MCF 10A (cell line): ENCODE measurements around the gene PAFAH1B1. TPM values are rescaled to one million over a fixed set of nuclear protein-coding genes. Genes with fewer than 3 reads are reported as not detected.
"Not testable (repeated sequence)": the region's sequence is repeated elsewhere in the genome, so short reads cannot be mapped to it uniquely, and the experiment has no call there.

Experiments used
- BruUV-seq: library from RNA; stranded (reverse); fragments of 400-500 nt; replicated peaks from 2 replicates; lab custom pipeline; 2021; lab: Mats Ljungman, UMichigan
- CTCF ChIA-PET: fragments of 300-600 bp; sonication (Branson Sonifier 250); formaldehyde crosslinking; extraction: SDS; loops from one replicate; lab custom pipeline; 2021; ENCODE audit warnings: antibody characterized with exemption, inconsistent platforms; lab: Yijun Ruan, JAX
- POLR2A ChIA-PET: fragments of 300-600, 350-650 bp; sonication (Branson Sonifier 250); formaldehyde crosslinking; extraction: SDS; loops from one replicate; lab custom pipeline; 2020; ENCODE audit warnings: antibody characterized with exemption, inconsistent platforms; lab: Yijun Ruan, JAX
- DNase-seq: peaks from one replicate; pipeline ENCODE4 v3.0.0-alpha.2; 2018; ENCODE audit not compliant: unreplicated experiment
- H3K27ac Mint-ChIP-seq: one replicate; pipeline ENCODE4 v1.8.0; 2022; ENCODE audit warnings: mild to moderate bottlenecking, low read depth, mixed read lengths; ENCODE audit not compliant: unreplicated experiment
- H3K27me3 Mint-ChIP-seq: one replicate; pipeline ENCODE4 v1.8.0; 2022; ENCODE audit warnings: mixed read lengths; ENCODE audit not compliant: insufficient read depth, unreplicated experiment
- H3K36me3 Mint-ChIP-seq: one replicate; pipeline ENCODE4 v1.8.0; 2022; ENCODE audit warnings: mild to moderate bottlenecking, moderate library complexity, mixed read lengths; ENCODE audit not compliant: insufficient read depth, unreplicated experiment
- H3K4me1 Mint-ChIP-seq: one replicate; pipeline ENCODE4 v1.8.0; 2022; ENCODE audit warnings: mixed read lengths; ENCODE audit not compliant: insufficient read depth, unreplicated experiment
- H3K4me3 Mint-ChIP-seq: one replicate; pipeline ENCODE4 v1.8.0; 2022; ENCODE audit warnings: mild to moderate bottlenecking, moderate library complexity, mixed read lengths; ENCODE audit not compliant: unreplicated experiment
- H3K9me3 Mint-ChIP-seq: one replicate; pipeline ENCODE4 v1.8.0; 2022; ENCODE audit warnings: mixed read lengths; ENCODE audit not compliant: unreplicated experiment
- intact Hi-C: fragments of 100-400 bp; cut with micrococcal nuclease; formaldehyde crosslinking; loops from 2 replicates; pipeline ENCODE4 v1.14.1; 2022
- total RNA-seq: library from RNA; stranded (reverse); gene quantifications from 2 replicates; pipeline ENCODE4 v1.2.3, GENCODE V29; 2022
- TF ChIP-seq, protein P1 (sequence below): fragments of 200-600 bp; IDR thresholded peaks from one replicate; pipeline ENCODE4 v1.8.0; 2022; ENCODE audit warnings: antibody characterized with exemption, mild to moderate bottlenecking; ENCODE audit not compliant: unreplicated experiment

PAFAH1B1 gene
- total RNA-seq, 1 experiment from 2014 or later: 170 TPM

DNA sequence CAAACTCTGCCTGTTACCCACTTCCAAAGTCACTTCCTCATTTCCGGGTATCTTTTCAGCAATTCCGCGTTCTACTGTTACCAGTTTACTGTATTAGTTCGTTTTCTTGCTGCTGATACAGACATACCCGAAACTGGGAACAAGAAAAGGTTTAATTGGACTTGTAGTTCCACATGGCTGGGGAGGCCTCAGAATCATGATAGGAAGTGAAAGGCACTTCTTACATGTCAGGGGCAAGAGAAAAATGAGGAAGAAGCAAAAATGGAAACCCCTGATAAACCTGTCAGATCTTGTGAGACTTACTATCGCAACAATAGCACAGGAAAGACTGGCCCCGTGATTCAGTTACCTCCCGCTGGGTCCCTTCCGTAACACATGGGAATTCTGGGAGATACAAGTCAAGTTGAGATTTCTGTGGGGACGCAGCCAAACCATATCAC, 30.9 kb downstream of the PAFAH1B1 start:
- Mint-ChIP-seq H3K27ac (no peak overlapping the region), H3K36me3 (peaks cover 37% of the 10 kb centered on the region)

DNA sequence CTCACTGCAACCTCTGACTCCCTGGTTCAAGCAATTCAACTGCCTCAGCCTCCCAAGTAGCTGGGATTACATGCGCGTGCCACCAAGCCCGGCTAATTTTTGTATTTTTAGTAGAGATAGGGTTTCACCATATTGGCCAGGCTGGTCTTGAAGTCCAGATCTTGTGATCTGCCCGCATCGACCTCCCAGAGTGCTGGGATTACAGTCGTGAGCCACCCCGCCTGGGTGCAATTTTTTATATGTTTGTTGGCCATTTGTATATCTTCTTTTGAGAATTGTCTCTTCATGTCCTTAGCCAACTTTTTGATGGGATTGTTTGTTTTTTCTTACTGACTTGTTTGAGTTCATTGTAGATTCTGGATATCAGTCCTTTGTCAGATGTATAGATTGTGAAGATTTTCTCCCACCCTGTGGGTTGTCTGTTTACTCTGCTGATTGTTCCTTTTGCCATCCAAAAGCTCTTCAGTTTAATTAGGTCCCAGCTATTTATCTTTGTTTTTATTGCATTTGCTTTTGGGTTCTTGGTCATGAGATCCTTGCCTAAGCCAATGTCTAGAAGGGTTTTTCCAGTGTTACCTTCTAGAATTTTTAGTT, 33.3 kb downstream of the PAFAH1B1 start:
- peaks cover 37% of the 10 kb centered on the region for H3K4me1 Mint-ChIP-seq
- H3K4me3 Mint-ChIP-seq, DNase-seq, BruUV-seq, H3K27ac Mint-ChIP-seq, H3K27me3 Mint-ChIP-seq, intact Hi-C loops: not testable (repeated sequence)
- ChIA-PET POLR2A (interaction anchor here (0.7 kb wide), 1 partner anchor 469 kb away, joined by 3 read pairs; no protein-coding TSS in a partner anchor), CTCF (interaction anchor here (0.6 to 1.0 kb wide), 2 partner anchors 8 to 30 kb away, joined by 3 read pairs; no protein-coding TSS in a partner anchor)
- peaks cover 29% of the 10 kb centered on the region for H3K36me3 Mint-ChIP-seq
- H3K9me3 Mint-ChIP-seq: peaks cover 13% of the 10 kb centered on the region

More for the DNA sequence above, 30.9 kb downstream of the PAFAH1B1 start:
- TF ChIP-seq, protein P1, sequence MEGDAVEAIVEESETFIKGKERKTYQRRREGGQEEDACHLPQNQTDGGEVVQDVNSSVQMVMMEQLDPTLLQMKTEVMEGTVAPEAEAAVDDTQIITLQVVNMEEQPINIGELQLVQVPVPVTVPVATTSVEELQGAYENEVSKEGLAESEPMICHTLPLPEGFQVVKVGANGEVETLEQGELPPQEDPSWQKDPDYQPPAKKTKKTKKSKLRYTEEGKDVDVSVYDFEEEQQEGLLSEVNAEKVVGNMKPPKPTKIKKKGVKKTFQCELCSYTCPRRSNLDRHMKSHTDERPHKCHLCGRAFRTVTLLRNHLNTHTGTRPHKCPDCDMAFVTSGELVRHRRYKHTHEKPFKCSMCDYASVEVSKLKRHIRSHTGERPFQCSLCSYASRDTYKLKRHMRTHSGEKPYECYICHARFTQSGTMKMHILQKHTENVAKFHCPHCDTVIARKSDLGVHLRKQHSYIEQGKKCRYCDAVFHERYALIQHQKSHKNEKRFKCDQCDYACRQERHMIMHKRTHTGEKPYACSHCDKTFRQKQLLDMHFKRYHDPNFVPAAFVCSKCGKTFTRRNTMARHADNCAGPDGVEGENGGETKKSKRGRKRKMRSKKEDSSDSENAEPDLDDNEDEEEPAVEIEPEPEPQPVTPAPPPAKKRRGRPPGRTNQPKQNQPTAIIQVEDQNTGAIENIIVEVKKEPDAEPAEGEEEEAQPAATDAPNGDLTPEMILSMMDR: no peak
- CTCF ChIA-PET: no interaction called here
- no peak overlapping the region for H3K4me3 Mint-ChIP-seq
- BruUV-seq: no TSS peak
- no peaks in the 10 kb centered on the region for H3K27me3 Mint-ChIP-seq
- intact Hi-C loops: no loop called here
- H3K9me3 Mint-ChIP-seq: peaks cover 13% of the 10 kb centered on the region
- H3K4me1 Mint-ChIP-seq: peaks cover 15% of the 10 kb centered on the region
- DNase-seq: no peak
- POLR2A ChIA-PET: interaction anchor here (0.7 kb wide), 1 partner anchor 86 kb away, joined by 4 read pairs; no protein-coding TSS in a partner anchor

DNA sequence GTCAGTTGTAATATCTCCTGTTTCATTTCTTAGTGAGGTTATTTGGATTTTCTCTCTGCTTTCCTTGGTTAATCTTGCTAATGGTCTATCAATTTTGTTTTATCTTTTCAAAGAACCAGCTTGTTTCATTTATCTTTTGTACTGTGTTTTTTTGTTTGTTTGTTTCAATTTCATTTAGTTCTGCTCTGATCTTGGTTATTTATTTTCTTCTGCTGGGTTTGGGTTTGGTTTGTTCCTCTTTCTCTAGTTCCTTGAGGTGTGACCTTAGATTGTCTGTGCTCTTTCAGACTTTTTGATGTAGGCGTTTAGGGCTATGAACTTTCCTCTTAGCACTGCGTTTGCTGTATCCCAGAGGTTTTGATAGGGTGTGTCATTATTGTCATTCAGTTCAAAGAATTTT, 35.5 kb downstream of the PAFAH1B1 start:
- CTCF ChIA-PET, H3K27me3 Mint-ChIP-seq, BruUV-seq, H3K27ac Mint-ChIP-seq, H3K4me3 Mint-ChIP-seq, intact Hi-C loops, DNase-seq: not testable (repeated sequence)
- POLR2A ChIA-PET: interaction anchor here (1.1 kb wide), 2 partner anchors 14 to 227 kb away, joined by 3 read pairs; no protein-coding TSS in a partner anchor
- Mint-ChIP-seq H3K4me1 (peaks cover 48% of the 10 kb centered on the region), H3K9me3 (peaks cover 13% of the 10 kb centered on the region), H3K36me3 (peaks cover 18% of the 10 kb centered on the region)

DNA sequence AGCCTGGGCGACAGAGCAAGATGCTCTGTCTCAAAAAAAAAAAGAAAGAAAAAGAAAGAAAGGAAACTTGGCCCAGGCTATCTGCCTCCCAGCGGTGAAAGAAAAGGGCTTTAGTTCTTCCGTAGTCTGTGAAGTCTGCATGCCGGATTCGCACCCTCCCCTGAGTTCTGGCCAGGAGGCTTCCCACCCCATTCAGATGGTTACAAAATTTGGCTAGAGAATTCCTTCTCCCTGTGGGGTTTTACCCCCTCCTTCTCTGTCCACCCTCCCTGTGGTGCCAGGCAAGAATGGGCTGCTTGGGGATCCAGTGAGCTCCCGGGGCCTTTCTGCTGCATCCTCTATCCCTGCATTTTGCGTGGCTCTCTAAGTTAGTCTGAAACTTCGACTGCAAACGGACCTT, 37.8 kb downstream of the PAFAH1B1 start:
- intact Hi-C loops: no loop called here
- H3K9me3 Mint-ChIP-seq: peaks cover 13% of the 10 kb centered on the region
- H3K4me3 Mint-ChIP-seq: no peak overlapping the region
- ChIA-PET POLR2A (interaction anchor here (1.0 to 1.3 kb wide), 3 partner anchors 17 to 295 kb away, joined by 3 to 5 read pairs (median 3); no protein-coding TSS in a partner anchor), CTCF (interaction anchor here (1.3 kb wide), 1 partner anchor 12 kb away, joined by 4 read pairs; no protein-coding TSS in a partner anchor)
- H3K27ac Mint-ChIP-seq: peak overlapping the region; percentile 27
- no peak for DNase-seq
- no peaks in the 10 kb centered on the region for H3K27me3 Mint-ChIP-seq
- H3K4me1 Mint-ChIP-seq: peaks cover 53% of the 10 kb centered on the region
- no TSS peak for BruUV-seq
- TF ChIP-seq, protein P1: no peak
- H3K36me3 Mint-ChIP-seq: peaks cover 28% of the 10 kb centered on the region
